WTC11 (cell line): ENCODE data around the gene CCL2. TPM values are rescaled to one million over a fixed set of nuclear protein-coding genes. Genes with fewer than 3 reads are reported as not detected.
A peak's percentile ranks its signal among the peaks of the same experiment; 100 is the strongest.

Experiments
- ATAC-seq: fragments of 200-7000 bp; cut with Tn5 transposase; 2 replicates; pipeline ENCODE4 v1.10.0; 2021; ENCODE audit warnings: mild to moderate bottlenecking, moderate library complexity
- CTCF ChIA-PET: fragments of 300-600 bp; sonication (Branson Sonifier 250); formaldehyde crosslinking; loops from one replicate; lab custom pipeline; 2021; ENCODE audit warnings: antibody characterized with exemption; lab: Charles Lee
- POLR2A ChIA-PET: fragments of 350-600 bp; sonication (Branson Sonifier 250); formaldehyde crosslinking; loops from one replicate; lab custom pipeline; 2021; ENCODE audit warnings: antibody characterized with exemption; lab: Charles Lee
- DNase-seq: peaks from one replicate; pipeline ENCODE4 v3.0.0; 2021; ENCODE audit warnings: low spot score
- H3K27ac Mint-ChIP-seq: 2 replicates; pipeline ENCODE4 v1.8.0; 2021; ENCODE audit warnings: mixed read lengths
- H3K27me3 Mint-ChIP-seq: 2 replicates; pipeline ENCODE4 v1.8.0; 2021; ENCODE audit warnings: low read depth, mild to moderate bottlenecking, moderate library complexity, mixed read lengths
- H3K36me3 Mint-ChIP-seq: 2 replicates; pipeline ENCODE4 v1.8.0; 2021; ENCODE audit warnings: mixed read lengths
- H3K4me1 Mint-ChIP-seq: 2 replicates; pipeline ENCODE4 v1.8.0; 2022; ENCODE audit warnings: mixed read lengths
- H3K4me3 Mint-ChIP-seq: 2 replicates; pipeline ENCODE4 v1.8.0; 2021; ENCODE audit warnings: mild to moderate bottlenecking, moderate library complexity, mixed read lengths
- H3K9me3 Mint-ChIP-seq: 2 replicates; pipeline ENCODE4 v1.8.0; 2021; ENCODE audit warnings: mixed read lengths
- ATF1 ChIP-seq: sonication (generic); formaldehyde crosslinking; IDR thresholded peaks from 2 replicates; pipeline ENCODE4 v1.8.1; 2023; ENCODE audit warnings: mild to moderate bottlenecking, moderate library complexity, missing genetic modification reagents
- EMX1 ChIP-seq: fragments of 250-450 bp; sonication (Bioruptor Pico); IDR thresholded peaks from 2 replicates; pipeline ENCODE4 v1.8.0; 2021; ENCODE audit warnings: mild to moderate bottlenecking
- FOXP1 ChIP-seq: sonication (generic); formaldehyde crosslinking; IDR thresholded peaks from 2 replicates; pipeline ENCODE4 v1.8.0; 2022; ENCODE audit warnings: missing genetic modification reagents, mild to moderate bottlenecking, moderate library complexity, borderline replicate concordance
- GABPB1 ChIP-seq: sonication (generic); formaldehyde crosslinking; IDR thresholded peaks from 2 replicates; pipeline ENCODE4 v1.8.1; 2023; ENCODE audit warnings: mild to moderate bottlenecking, missing genetic modification reagents
- HMGA2 ChIP-seq: fragments of 250-450 bp; sonication (Bioruptor Pico); IDR thresholded peaks from 2 replicates; pipeline ENCODE4 v1.4.0; 2021; ENCODE audit warnings: mild to moderate bottlenecking, moderate library complexity
- MYBL2 ChIP-seq: sonication (generic); formaldehyde crosslinking; IDR thresholded peaks from 2 replicates; pipeline ENCODE4 v1.8.1; 2023; ENCODE audit warnings: mild to moderate bottlenecking, moderate library complexity, missing genetic modification reagents
- OVOL2 ChIP-seq: fragments of 250-450 bp; sonication (Bioruptor Pico); IDR thresholded peaks from 2 replicates; pipeline ENCODE4 v1.9.0; 2021; ENCODE audit warnings: mild to moderate bottlenecking, borderline replicate concordance
- SMAD3 ChIP-seq: sonication (generic); formaldehyde crosslinking; IDR thresholded peaks from 2 replicates; pipeline ENCODE4 v1.8.0; 2022; ENCODE audit warnings: missing genetic modification reagents, mild to moderate bottlenecking, borderline replicate concordance
- ZNF263 ChIP-seq: sonication (generic); formaldehyde crosslinking; IDR thresholded peaks from 2 replicates; pipeline ENCODE4 v1.8.1; 2022; ENCODE audit warnings: low read depth, mild to moderate bottlenecking, moderate library complexity, missing genetic modification reagents
- ZNF671 ChIP-seq: fragments of 250-450 bp; sonication (Bioruptor Pico); IDR thresholded peaks from 2 replicates; pipeline ENCODE4 v1.8.0; 2021; ENCODE audit warnings: mild to moderate bottlenecking
- total RNA-seq: library from RNA; stranded (reverse); gene quantifications from 3 replicates; pipeline ENCODE4 v1.2.3, GENCODE V29; 2021
- TF ChIP-seq, protein P1 (sequence below): sonication (generic); formaldehyde crosslinking; IDR thresholded peaks from 2 replicates; pipeline ENCODE4 v1.8.0; 2023; ENCODE audit warnings: missing genetic modification reagents
- TF ChIP-seq, protein P2 (sequence below): sonication (generic); formaldehyde crosslinking; conservative IDR thresholded peaks from 2 replicates; pipeline ENCODE4 v1.8.1; 2022; ENCODE audit warnings: mild to moderate bottlenecking, missing genetic modification reagents
- TF ChIP-seq, protein P3 (sequence below): sonication (generic); formaldehyde crosslinking; IDR thresholded peaks from 2 replicates; pipeline ENCODE4 v1.8.0; 2023; ENCODE audit warnings: missing genetic modification reagents, mild to moderate bottlenecking, borderline replicate concordance
- TF ChIP-seq, protein P4 (sequence below): fragments of 250-450 bp; sonication (Bioruptor Pico); IDR thresholded peaks from 2 replicates; pipeline ENCODE4 v1.9.0; 2021; ENCODE audit warnings: moderate library complexity, mild to moderate bottlenecking, inconsistent platforms, borderline replicate concordance
- TF ChIP-seq, protein P5 (sequence below): sonication (generic); formaldehyde crosslinking; IDR thresholded peaks from 2 replicates; pipeline ENCODE4 v1.8.1; 2023; ENCODE audit warnings: mild to moderate bottlenecking, missing genetic modification reagents

The CCL2 gene
- total RNA-seq, 1 experiment from 2014 or later: 5.3 TPM

DNA sequence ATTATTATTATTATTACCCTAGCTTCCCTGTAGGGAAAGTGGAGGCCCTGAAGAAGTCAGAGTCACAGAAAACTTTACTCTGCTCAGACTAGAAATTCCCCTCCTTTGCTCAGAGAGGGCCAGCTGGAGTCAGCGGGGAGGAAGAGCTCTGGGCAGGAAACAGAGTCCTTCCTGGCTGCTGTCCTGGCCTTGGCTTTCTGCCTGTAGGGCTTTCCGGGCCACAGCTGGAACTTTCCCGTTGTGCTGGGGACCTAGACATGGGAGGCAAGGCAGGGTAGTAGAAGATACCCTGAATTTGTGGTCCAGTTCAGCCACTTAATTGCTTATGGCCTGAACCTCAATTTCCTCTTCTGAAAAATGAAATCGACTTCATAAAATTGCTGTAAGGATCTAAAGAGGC is 14.0 kb upstream of the CCL2 start:
- no peak for DNase-seq
- TF ChIP-seq ZNF671: no peak
- no peak for TF ChIP-seq FOXP1 (CRISPR knock-in tag)
- TF ChIP-seq, protein P1, sequence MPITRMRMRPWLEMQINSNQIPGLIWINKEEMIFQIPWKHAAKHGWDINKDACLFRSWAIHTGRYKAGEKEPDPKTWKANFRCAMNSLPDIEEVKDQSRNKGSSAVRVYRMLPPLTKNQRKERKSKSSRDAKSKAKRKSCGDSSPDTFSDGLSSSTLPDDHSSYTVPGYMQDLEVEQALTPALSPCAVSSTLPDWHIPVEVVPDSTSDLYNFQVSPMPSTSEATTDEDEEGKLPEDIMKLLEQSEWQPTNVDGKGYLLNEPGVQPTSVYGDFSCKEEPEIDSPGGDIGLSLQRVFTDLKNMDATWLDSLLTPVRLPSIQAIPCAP: no peak
- no peak for TF ChIP-seq SMAD3 (CRISPR knock-in tag)
- TF ChIP-seq, protein P2, sequence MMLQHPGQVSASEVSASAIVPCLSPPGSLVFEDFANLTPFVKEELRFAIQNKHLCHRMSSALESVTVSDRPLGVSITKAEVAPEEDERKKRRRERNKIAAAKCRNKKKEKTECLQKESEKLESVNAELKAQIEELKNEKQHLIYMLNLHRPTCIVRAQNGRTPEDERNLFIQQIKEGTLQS (CRISPR knock-in tag): no peak
- TF ChIP-seq, protein P3, sequence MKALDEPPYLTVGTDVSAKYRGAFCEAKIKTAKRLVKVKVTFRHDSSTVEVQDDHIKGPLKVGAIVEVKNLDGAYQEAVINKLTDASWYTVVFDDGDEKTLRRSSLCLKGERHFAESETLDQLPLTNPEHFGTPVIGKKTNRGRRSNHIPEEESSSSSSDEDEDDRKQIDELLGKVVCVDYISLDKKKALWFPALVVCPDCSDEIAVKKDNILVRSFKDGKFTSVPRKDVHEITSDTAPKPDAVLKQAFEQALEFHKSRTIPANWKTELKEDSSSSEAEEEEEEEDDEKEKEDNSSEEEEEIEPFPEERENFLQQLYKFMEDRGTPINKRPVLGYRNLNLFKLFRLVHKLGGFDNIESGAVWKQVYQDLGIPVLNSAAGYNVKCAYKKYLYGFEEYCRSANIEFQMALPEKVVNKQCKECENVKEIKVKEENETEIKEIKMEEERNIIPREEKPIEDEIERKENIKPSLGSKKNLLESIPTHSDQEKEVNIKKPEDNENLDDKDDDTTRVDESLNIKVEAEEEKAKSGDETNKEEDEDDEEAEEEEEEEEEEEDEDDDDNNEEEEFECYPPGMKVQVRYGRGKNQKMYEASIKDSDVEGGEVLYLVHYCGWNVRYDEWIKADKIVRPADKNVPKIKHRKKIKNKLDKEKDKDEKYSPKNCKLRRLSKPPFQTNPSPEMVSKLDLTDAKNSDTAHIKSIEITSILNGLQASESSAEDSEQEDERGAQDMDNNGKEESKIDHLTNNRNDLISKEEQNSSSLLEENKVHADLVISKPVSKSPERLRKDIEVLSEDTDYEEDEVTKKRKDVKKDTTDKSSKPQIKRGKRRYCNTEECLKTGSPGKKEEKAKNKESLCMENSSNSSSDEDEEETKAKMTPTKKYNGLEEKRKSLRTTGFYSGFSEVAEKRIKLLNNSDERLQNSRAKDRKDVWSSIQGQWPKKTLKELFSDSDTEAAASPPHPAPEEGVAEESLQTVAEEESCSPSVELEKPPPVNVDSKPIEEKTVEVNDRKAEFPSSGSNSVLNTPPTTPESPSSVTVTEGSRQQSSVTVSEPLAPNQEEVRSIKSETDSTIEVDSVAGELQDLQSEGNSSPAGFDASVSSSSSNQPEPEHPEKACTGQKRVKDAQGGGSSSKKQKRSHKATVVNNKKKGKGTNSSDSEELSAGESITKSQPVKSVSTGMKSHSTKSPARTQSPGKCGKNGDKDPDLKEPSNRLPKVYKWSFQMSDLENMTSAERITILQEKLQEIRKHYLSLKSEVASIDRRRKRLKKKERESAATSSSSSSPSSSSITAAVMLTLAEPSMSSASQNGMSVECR (CRISPR knock-in tag): no peak
- no peak for TF ChIP-seq ATF1 (CRISPR knock-in tag)
- TF ChIP-seq ZNF263: no peak
- no peak for TF ChIP-seq GABPB1
- no peak for TF ChIP-seq MYBL2 (CRISPR knock-in tag)
- TF ChIP-seq, all 79 proteins: peak for 0
- ChIA-PET CTCF (interaction anchor here (0.6 to 2.1 kb wide), 2 partner anchors 22 to 120 kb away, joined by 3 to 10 read pairs; no protein-coding TSS in a partner anchor), POLR2A (interaction anchor here (0.6 kb wide), 1 partner anchor 14 kb away, joined by 4 read pairs; no protein-coding TSS in a partner anchor)
- no peak overlapping the region for H3K4me3 Mint-ChIP-seq
- peaks cover 17% of the 10 kb centered on the region for H3K4me1 Mint-ChIP-seq
- no peaks in the 10 kb centered on the region for H3K9me3 Mint-ChIP-seq
- no peaks in the 10 kb centered on the region; the same call in 1 of the 2 replicates for H3K27me3 Mint-ChIP-seq
- no peak; the same call in 1 of the 2 replicates for ATAC-seq
- no peak overlapping the region for H3K27ac Mint-ChIP-seq
- H3K36me3 Mint-ChIP-seq: no peaks in the 10 kb centered on the region

DNA sequence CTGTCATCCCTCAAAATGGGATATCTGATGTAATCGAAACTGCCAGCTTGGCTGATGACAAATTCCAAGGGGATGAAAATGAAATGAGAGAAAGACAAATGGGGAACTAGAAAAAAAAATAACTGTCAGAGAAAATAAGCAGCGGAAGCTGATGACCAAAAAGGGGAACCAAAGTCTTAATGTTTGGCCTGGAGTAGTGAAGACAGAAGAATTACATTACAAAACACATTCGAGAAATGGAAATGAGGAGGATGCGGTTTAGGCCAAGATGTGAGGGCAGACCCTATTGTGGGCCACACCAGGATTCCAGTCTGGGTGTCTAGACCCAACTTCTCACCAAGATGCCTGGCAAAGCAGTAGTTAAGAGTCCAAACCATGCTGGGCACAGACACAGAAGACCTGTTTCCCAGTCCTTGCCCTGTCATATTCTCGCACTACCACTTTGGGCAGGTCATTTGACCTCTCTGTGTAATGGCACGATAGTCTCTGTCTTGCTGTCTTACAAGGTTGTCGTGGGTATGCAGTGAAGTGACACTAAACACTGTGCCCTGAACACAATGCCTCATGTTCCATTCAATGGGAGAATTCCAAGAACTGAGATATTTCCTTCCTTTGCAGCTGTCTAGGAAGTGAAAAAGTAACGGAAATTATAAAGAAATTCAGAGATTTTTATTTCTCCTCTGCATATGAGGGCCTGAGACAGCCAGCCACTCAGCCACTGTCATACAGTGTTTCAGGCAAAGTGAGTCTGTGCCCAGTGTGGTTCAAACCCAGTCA is 12.3 kb upstream of the CCL2 start:
- TF ChIP-seq, protein P4, sequence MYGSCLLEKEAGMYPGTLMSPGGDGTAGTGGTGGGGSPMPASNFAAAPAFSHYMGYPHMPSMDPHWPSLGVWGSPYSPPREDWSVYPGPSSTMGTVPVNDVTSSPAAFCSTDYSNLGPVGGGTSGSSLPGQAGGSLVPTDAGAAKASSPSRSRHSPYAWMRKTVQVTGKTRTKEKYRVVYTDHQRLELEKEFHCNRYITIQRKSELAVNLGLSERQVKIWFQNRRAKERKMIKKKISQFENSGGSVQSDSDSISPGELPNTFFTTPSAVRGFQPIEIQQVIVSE (CRISPR knock-in tag): no peak
- no peak for TF ChIP-seq MYBL2 (CRISPR knock-in tag)
- Mint-ChIP-seq H3K27me3 (peaks cover 4% of the 10 kb centered on the region), H3K27ac (no peak overlapping the region), H3K4me3 (no peak overlapping the region), H3K36me3 (no peaks in the 10 kb centered on the region), H3K4me1 (peaks cover 17% of the 10 kb centered on the region), H3K9me3 (no peaks in the 10 kb centered on the region)
- DNase-seq (no peak), ATAC-seq (peak; percentile 52)
- POLR2A ChIA-PET: interaction anchor here (0.6 kb wide), 1 partner anchor 778 kb away, joined by 3 read pairs; no protein-coding TSS in a partner anchor
- CTCF ChIA-PET: interaction anchor here (2.1 kb wide), 1 partner anchor 119 kb away, joined by 10 read pairs; no protein-coding TSS in a partner anchor

DNA sequence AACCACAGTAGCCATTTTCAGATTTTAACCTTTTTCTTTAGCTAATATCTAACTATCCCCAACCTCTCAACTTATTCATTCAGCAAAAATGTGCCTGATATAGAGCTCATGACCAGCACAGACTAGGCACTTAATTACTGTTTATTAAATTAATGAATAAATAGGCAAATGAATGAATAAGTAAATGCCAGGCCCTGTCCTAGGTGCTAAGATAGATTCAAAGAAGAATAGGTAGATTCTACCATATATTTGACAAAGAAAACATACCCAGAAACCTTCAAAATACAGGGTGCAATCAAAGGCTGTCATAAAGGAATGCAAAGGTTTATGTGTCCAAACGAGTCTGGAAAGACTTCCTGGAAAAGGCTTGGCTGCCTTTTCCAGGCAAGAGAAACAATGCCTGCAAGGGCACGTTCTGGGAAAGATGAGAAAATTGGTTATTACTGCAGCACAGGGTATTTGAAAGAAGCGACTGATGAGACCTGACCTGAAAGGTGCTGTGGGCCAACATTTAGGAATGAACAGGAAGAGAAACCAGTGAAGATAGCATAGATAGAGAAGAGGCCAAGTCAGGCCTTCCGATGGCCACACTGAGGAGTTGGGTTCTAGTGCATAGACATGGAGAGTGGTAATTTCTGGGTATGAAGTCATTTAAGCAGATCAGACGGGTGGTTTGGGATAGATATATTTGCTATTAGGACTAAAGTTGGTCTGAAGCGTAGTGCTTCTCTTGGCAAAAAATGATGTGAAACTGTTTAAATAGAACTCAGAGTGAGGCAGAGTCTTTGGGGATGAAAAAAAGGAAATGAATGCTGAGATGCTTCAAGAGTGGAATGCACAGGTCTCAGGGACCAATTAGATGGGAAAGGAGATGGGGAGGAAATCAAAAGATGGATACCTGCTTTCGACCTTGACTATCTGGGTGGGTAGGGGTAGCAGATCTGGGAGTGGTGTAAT is 11.4 kb upstream of the CCL2 start:
- CTCF ChIA-PET: interaction anchor here (2.1 kb wide), 1 partner anchor 118 kb away, joined by 10 read pairs; no protein-coding TSS in a partner anchor
- ATAC-seq: no peak
- no peak for DNase-seq
- Mint-ChIP-seq H3K9me3 (no peaks in the 10 kb centered on the region), H3K4me3 (no peak overlapping the region), H3K27me3 (peaks cover 4% of the 10 kb centered on the region), H3K4me1 (peaks cover 17% of the 10 kb centered on the region), H3K36me3 (no peaks in the 10 kb centered on the region), H3K27ac (no peak overlapping the region)
- POLR2A ChIA-PET: no interaction called here
- no peak for TF ChIP-seq HMGA2 (CRISPR knock-in tag)
- TF ChIP-seq, protein P5, sequence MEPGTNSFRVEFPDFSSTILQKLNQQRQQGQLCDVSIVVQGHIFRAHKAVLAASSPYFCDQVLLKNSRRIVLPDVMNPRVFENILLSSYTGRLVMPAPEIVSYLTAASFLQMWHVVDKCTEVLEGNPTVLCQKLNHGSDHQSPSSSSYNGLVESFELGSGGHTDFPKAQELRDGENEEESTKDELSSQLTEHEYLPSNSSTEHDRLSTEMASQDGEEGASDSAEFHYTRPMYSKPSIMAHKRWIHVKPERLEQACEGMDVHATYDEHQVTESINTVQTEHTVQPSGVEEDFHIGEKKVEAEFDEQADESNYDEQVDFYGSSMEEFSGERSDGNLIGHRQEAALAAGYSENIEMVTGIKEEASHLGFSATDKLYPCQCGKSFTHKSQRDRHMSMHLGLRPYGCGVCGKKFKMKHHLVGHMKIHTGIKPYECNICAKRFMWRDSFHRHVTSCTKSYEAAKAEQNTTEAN (CRISPR knock-in tag): no peak
- TF ChIP-seq EMX1: no peak
- TF ChIP-seq, protein P4 (CRISPR knock-in tag): no peak
- no peak for TF ChIP-seq OVOL2 (CRISPR knock-in tag)
